ENCODE measurements around the gene NRG2. TPM values are rescaled to one million over a fixed set of nuclear protein-coding genes. Genes with fewer than 3 reads are reported as not detected.

NRG2 gene
- 5.1 TPM for total RNA-seq

GRCh38 chr5:140042643-140043507 is at the start of gene NRG2:
NRG2 (minus strand) TSS chr5:140043299.

Small RNA genes within 50 kb of the gene (small RNA-seq; reads per million reads assigned to genes)
- not detected for gene RF00019

Other genes with a start within 250 kb of the NRG2 start
- 36.9 TPM for gene PSD2, start 247.5 kb downstream of the NRG2 start, total RNA-seq
- gene PURA, start 70.8 kb upstream of the NRG2 start, total RNA-seq = 19.8 TPM
- 16.6 TPM for gene IGIP, start 82.6 kb upstream of the NRG2 start, total RNA-seq
- 9.5 TPM for gene CYSTM1, start 131.9 kb upstream of the NRG2 start, total RNA-seq

All from diencephalon (tissue), 1 donor.